ENCODE data around the gene GEMIN2. TPM values are rescaled to one million over a fixed set of nuclear protein-coding genes. Genes with fewer than 3 reads are reported as not detected.
"Not testable (repeated sequence)": the region's sequence is repeated elsewhere in the genome, so short reads cannot be mapped to it uniquely, and the experiment has no call there.

GEMIN2 gene, protein sequence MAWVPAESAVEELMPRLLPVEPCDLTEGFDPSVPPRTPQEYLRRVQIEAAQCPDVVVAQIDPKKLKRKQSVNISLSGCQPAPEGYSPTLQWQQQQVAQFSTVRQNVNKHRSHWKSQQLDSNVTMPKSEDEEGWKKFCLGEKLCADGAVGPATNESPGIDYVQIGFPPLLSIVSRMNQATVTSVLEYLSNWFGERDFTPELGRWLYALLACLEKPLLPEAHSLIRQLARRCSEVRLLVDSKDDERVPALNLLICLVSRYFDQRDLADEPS
- polyA plus RNA-seq (ENCODE audit: insufficient read length in 4 of 4) = 10 to 100 TPM; 22.0 to 27.3 (median 26.1) TPM

GRCh38 chr14:39114073-39114838 lies at the start of gene GEMIN2:
Gene GEMIN2 (plus strand): TSS chr14:39114323. CDS start chr14:39114339, 16 bp downstream.
- peak; percentile 83 to 92 (median 90) for DNase-seq (ENCODE audit: low read depth in 4 of 4, low spot score in 3 of 4)

GRCh38 chr14:39069169-39069805 lies 44.8 kb upstream of the GEMIN2 start:
- DNase-seq (ENCODE audit: low read depth in 4 of 4, low spot score in 3 of 4) = not testable (repeated sequence)

- no peak for DNase-seq (ENCODE audit: low read depth in 4 of 4, low spot score in 3 of 4)
These were observed 44.2 kb upstream of the GEMIN2 start for GRCh38 chr14:39069923-39070322.

GRCh38 chr14:39071096-39071495 lies 43.0 kb upstream of the GEMIN2 start:
- no peak for DNase-seq (ENCODE audit: low read depth in 4 of 4, low spot score in 3 of 4)

- DNase-seq (ENCODE audit: low read depth in 4 of 4, low spot score in 3 of 4) = no peak
These were observed 33.2 kb upstream of the GEMIN2 start for GRCh38 chr14:39080886-39081285.

DNA sequence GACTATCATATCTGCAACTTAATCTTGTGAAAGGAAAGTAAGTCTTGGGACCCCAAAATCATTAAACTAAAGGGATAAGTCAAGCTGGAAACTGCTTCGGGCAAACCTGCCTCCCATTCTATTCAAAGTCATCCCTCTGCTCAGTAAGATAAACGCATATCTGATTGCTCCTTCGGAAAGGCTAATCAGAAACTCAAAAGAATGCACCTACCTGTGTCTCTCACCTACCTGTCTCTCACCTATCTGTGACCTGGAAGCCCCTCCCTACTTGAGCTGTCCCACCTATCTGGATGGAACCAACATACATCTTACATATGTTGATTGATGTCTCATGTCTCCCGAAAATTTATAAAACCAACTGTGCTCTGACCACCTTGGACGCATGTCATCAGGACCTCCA lies 31.0 kb upstream of the GEMIN2 start:
- DNase-seq (ENCODE audit: low read depth in 4 of 4, low spot score in 3 of 4) = no peak

DNA sequence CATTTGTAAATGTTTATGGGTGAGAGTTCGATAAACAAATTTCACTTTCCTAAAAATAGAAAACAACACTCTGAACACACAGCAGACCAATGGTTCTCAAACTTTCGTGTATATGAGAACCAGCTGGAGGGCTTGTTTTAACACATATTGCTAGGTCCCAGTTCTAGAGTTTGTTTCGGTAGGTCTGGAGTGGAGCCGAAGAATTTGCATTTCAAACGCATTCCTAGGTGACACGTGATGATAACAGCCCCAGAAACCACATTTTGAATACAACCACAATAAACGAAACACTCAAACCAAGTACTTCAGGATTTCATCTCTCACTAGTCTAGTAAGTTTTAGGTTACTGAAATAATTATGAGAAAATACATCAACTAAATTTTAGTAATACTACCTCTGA lies 28.2 kb upstream of the GEMIN2 start:
- DNase-seq (ENCODE audit: low read depth in 4 of 4, low spot score in 3 of 4) = no peak

- DNase-seq (ENCODE audit: low read depth in 4 of 4, low spot score in 3 of 4) = no peak
These were observed 26.6 kb upstream of the GEMIN2 start for GRCh38 chr14:39087493-39087892.

GRCh38 chr14:39090548-39091111 lies 23.5 kb upstream of the GEMIN2 start:
- DNase-seq (ENCODE audit: low read depth in 4 of 4, low spot score in 3 of 4) = no peak

GRCh38 chr14:39091716-39092115 lies 22.4 kb upstream of the GEMIN2 start:
- DNase-seq (ENCODE audit: low read depth in 4 of 4, low spot score in 3 of 4) = no peak

DNA sequence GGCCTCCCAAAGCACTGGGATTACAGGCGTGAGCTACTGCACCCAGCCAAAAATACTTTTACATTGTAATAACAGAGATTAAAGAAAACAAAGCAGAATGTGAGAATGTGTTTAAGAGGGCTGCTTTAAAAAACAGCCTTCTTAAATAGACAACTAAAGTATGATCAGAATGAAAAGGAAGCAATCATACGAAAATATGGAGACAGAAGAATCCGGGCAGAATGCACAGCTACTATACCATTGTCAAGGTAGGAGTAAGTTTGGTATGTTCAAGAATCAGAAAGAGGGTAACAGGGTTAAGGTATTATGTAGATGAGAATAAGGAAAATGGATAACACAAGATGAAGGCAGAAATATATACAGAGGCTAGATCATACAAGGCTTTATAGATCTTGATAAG lies 19.6 kb upstream of the GEMIN2 start:
- DNase-seq (ENCODE audit: low read depth in 4 of 4, low spot score in 3 of 4) = no peak

DNA sequence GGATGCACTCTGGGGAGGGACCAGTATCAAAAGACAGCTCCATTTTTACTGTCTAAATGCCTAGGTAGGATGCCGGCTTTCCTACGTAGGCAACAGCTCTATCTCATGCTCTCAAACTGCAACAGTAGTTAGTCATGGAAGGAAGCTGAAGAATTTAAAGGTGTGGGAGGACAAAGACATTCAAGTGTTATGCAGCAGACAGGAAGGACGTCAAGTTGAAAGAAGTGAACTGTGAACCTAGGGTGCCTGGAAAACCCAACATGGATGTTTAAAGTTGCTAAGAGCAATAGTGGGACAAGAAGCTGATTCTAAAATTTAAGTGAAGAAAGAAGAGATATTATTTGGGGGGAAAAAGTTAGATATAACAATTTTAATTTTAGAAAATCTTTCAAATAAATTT lies 17.0 kb upstream of the GEMIN2 start:
- no peak for DNase-seq (ENCODE audit: low read depth in 4 of 4, low spot score in 3 of 4)

DNA sequence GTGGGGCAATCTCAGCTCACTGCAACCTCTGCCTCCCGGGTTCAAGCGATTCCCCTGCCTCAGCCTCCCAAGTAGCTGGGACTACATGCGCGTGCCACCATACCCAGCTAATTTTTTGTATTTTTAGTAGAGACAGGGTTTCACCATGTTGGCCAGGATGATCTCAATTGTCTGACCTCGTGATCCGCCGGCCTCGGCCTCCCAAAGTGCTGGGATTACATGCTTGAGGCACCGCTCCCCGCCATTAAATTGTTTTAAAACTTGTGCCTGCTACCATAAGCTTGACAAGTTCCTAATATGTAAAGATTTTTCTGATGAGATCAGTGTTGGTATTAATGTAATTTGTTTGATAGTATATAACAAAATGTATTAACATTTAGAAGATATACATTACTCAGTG lies 14.9 kb upstream of the GEMIN2 start:
- DNase-seq (ENCODE audit: low read depth in 4 of 4, low spot score in 3 of 4) = not testable (repeated sequence)

GRCh38 chr14:39099748-39100147 lies 14.4 kb upstream of the GEMIN2 start:
- DNase-seq (ENCODE audit: low read depth in 4 of 4, low spot score in 3 of 4) = no peak

DNA sequence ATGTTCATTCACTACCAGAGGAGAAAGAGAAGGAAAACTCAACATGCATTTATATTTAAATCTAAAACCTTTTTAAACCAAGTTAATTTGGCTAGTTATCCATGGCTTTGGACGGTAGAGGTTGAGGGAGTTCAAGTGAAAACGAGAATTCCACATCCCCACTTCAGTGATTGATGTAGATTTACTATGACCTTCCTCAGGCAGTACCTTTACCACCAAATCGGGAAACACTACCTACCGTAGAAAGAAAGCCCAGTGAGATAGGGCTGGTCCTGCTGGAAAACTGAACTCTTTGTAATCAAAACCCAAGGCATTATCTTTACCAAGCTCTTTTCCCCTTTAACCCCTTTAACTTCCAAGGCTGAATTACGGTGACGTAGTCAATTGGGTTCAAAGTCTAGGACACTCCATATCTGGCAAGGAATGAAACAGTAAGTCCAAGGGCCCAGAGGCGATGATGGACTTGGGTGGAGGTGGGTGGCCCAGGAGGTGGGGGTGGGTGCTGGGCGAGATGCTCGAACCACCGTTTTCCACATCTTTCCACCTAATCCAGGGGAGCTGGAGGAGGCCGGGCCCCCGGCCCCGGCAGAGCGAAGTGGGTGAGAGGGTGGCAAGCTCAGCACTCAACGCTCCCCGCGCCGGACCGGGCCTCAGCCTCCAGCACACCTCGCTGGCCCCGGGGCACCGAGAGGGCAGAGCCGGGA lies 11.7 kb upstream of the GEMIN2 start:
- DNase-seq (ENCODE audit: low read depth in 4 of 4, low spot score in 3 of 4) = peak in 1 of 4 donors; percentile 45

DNA sequence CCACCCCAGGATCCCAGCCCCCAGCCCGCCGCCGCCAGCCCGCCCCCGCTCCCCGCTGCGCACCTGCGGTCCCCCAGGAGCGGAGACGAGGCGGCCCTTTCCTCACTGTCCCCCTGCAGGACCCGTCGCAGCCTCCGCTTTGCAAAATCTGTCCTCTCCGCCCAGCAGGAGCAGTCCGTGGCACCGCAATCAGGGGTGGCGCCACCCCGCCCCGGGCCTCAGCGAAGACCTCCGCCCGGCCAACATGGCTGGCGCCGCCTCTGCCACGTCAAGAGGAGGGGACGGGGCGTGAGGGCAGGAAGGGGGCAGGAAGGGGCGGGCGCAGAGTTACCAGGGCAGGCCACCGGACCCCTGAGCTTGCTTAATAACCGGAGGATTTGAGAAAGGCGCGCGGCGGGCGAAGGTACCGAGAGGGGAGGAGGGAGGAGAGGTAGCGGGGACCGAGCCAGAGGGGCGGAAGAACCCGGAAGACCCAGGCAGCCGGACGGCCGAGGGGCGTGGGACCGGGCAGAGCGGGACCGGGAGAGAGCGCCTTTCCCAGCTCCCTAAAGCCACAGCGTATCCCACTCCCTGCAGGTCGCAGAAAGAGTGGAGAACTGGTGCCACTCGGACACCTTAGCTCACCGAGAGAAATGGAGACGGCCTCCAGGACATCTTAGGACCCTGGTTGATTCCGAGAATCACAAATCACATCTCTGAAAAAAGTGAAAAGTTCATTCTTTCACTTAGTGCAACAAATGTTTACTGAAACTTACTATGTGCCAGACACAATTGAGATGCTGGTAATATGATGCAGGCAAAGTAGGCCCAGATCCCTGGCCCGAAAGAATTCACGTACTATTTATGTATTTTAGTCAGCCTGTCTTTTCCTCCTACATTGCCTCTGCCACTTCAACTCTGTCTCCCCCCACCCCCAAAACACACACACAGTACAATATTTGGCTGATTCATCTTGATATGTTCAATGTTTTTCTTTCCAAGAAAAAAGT lies 10.9 kb upstream of the GEMIN2 start, which contains the start of gene SEC23A:
Gene SEC23A, minus strand, starts transcription at position 267 of the 989 bp plus-strand sequence. CDS start 7,117 bp downstream, outside the sequence.
- DNase-seq (ENCODE audit: low read depth in 4 of 4, low spot score in 3 of 4) = peak in 2 of 4 donors; percentile 79

- DNase-seq (ENCODE audit: low read depth in 4 of 4, low spot score in 3 of 4) = not testable (repeated sequence)
These were observed 9.9 kb upstream of the GEMIN2 start for GRCh38 chr14:39104078-39104801.

GRCh38 chr14:39107591-39107996 lies 6.5 kb upstream of the GEMIN2 start:
- no peak for DNase-seq (ENCODE audit: low read depth in 4 of 4, low spot score in 3 of 4)

DNA sequence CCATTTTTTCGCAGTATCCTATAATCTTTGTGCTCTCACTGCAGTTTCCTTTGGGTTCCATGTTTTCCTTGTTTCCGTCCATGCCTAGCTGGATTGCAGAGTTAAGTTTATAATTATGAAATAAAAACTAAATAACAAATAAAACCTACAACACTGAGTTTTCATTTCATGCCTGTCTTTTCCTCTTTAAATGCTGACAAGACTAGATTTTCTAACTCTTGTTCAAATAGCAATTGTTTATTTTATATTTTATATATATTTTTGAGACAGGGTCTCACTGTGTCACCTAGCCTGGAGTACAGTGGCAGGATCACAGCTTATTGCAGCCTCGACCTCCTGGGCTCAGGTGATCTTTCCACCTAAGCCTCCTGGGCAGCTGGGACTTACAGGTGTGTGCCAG lies 5.3 kb upstream of the GEMIN2 start:
- DNase-seq (ENCODE audit: low read depth in 4 of 4, low spot score in 3 of 4) = no peak
